ENCODE results near the gene UBE2G1.

Gene UBE2G1

DNA sequence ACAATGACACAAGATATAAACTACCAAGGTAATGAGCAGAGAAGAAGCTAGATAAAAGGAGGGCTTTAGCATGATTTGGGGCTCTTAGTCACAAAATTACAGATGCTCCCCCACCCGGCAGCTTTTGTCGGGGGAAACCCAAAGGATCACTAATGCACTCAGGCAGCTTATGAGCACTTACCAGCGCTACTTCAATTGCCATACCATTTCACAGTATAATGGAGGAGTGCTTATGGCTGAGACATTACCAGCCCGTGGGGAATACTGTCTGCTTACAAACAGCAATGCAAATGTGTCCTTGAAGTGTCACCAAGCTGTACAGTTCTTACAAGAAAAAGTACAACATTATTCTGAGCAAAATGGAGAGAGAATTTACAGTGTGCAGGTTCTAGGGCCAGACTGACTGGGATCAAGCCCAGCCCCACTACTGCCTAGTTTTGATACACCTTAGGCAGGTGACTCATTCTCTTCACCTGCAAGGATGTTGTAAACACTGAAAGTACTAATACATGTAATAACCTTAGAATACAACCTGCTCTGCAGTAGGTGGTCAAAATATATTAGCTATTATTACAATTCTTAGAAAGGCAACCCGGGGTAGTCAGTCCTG, 119.0 kb downstream of the UBE2G1 start:
- no peak for DNase-seq (ENCODE audit: low spot score)

DNA sequence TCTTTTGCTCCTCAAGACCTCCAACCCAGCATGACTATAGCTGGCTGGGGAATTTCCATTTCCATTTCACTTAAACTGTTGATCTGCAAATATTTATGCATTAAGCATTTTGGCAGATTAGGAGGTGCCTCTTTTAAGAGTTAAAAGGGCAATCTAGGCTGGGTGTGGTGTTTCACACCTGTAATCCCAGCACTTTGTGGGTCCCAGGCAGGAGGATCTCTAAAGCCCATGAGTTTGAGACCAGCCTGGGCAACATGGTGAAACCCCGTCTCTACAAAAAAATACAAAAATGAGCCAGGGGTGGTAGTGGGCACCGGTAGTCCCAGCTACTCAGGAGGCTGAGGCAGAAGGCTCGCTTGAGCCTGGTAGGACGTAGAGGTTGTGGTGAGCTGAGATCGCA, 119.8 kb downstream of the UBE2G1 start:
- DNase-seq (ENCODE audit: low spot score): no peak

- peak; percentile 23 for DNase-seq (ENCODE audit: low spot score)
Measured at GRCh38 chr17:4241535-4241934, 124.9 kb downstream of the UBE2G1 start.

DNA sequence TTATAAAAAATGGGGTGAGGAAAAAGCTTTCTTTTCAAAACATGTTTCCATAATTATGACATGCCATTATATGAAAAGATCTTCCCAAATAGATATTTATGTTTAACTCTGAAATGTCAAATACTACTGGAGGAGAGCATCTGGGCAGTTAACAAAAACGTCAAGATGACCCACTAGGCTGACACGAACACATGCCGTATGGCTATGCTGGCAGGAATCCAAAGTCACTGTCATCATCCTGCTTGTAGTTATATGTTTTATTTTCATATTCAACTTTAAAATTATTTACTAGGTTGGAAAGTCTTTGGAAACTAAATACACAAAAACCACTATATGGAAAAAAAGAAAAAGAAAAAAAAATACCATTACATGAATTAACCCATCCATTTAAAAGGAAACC, 130.0 kb downstream of the UBE2G1 start:
- no peak for DNase-seq (ENCODE audit: low spot score)

- no peak for DNase-seq (ENCODE audit: low spot score)
Measured at GRCh38 chr17:4235372-4236279, 130.8 kb downstream of the UBE2G1 start.

DNA sequence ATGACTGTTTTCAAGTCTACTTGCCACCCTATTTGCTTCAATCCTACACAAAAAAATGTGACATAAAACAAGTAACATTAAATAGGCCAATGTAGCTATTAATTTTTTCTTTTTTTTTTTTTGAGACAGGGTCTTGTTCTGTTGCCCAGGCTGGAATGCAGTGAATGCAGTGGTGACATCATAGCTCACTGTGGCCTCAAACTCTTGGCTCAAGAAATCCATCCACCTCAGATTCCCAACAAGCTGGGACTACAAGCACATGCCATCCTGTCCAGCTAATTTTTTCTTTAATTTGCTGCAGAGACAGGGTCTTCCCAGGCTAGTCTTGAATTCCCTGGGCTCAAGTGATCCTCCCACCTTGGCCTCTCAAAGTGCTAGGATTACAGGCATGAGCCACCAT, 132.1 kb downstream of the UBE2G1 start:
- DNase-seq (ENCODE audit: low spot score): no peak

DNA sequence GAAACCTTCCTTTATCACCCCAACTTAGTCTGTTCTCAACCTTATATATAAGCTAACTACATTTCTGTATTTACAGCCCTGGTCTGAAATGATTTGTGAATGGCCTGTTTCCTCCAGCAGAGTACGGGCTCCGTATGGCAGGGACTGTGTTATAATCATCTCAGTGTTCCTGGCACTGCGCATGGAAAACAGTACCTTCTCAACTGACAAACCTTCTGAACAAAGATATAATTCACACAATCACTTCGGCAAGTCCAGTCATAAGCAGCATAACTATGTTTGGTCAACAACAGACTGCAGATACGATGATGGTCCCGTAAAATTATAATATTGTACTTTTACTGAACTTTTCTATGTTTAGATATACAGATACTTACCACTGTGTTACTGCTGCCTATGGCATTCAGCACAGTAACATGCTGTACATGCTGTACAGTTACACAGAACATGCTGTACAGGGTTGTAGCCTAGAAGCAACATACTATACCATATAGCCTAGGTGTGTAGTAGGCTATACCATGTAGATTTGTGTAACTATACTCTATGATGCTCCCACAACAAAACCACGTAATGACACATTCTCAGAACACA, 132.7 kb downstream of the UBE2G1 start:
- no peak for DNase-seq (ENCODE audit: low spot score)

- no peak for DNase-seq (ENCODE audit: low spot score)
Measured at GRCh38 chr17:4232168-4232813, 134.2 kb downstream of the UBE2G1 start.

GRCh38 chr17:4229627-4230541, 136.6 kb downstream of the UBE2G1 start:
- peak; percentile 82 for DNase-seq (ENCODE audit: low spot score)

DNA sequence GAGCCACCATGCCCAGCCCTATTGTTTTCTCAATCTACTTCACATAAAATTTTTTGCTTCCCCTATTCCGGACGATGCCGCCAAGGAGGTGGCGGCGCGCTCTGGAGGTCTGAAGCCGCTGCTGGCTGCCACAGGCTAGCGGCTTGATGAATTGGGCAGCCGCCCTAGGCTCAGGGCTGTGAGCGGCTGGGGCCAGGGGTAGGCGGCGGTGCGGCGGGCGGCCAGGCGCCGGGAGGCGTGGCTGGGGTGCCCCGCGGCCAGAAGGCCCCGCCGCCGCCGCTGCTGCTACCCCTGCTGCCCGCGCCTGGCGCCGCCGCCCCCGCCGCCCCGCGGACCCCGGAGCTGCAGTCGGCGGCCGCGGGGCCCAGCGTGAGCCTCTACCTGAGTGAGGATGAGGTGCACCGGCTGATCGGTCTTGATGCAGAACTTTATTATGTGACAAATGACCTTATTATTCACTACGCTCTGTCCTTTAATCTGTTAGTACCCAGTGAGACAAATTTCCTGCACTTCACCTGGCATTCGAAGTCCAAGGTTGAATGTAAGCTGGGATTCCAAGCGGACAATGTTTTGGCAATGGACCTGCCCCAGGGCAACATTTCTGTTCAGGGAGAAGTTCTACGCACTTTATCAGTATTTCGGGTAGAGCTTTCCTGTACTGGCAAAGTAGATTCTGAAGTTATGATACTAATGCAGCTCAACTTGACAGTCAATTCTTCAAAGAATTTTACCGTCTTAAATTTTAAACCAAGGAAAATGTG, 144.4 kb downstream of the UBE2G1 start:
- DNase-seq (ENCODE audit: low spot score): no peak

DNA sequence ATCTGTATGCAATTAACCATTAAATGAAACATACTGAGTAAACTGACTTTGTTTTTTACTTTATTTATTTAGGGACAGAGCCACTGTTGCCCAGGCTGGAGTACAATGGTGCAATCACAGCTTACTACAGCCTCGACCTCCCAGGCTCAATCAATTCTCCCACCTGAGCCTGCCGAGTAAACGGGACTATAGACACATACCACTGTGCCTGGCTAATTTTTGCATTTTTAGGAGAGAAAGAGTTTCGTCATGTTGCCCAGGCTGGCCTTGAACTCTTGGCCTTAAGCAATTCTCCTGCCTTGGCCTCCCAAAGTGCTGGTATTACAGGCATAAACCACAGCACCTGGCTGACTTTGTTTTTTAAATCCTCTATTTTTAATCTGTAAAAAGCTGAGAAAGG, 145.3 kb downstream of the UBE2G1 start:
- no peak for DNase-seq (ENCODE audit: low spot score)

- DNase-seq (ENCODE audit: low spot score): no peak
Measured at GRCh38 chr17:4220655-4221054, 145.8 kb downstream of the UBE2G1 start.

Data from kidney tubule cell (primary cell).